Spleen (tissue), 7 donors: ENCODE results near the gene SSTR5.

Experiments used
- POLR2A ChIP-seq, 3 donors: fragments of 450-650 bp; IDR thresholded peaks; one replicate each; pipeline ENCODE4 v1.5.1; 2017; ENCODE audit warnings: antibody characterized with exemption in 3 of 3, mild to moderate bottlenecking in 1 of 3
- TF ChIP-seq, protein P1 (sequence below), 11 experiments: fragments of 200-600 bp in 7 of 11; fragments of 450-650 bp in 4 of 11; sonication (generic) in 4 of 11; IDR thresholded peaks in 8 of 11; conservative IDR thresholded peaks in 3 of 11; 1 replicate in 7 of 11; 2 replicates in 4 of 11; pipeline versions ENCODE4 v1.4.0 to v1.8.0; 2016 to 2021; ENCODE audit warnings: antibody characterized with exemption in 11 of 11, inconsistent platforms in 4 of 11, mild to moderate bottlenecking in 1 of 11
- donor health status: DM: no; HTN: no; CAD: no; lungs with moderate emphysema.
- donor health status: DM: no; HTN: no; CAD: no.
- donor health status: DM: no; HTN: no; CAD: no.

DNA sequence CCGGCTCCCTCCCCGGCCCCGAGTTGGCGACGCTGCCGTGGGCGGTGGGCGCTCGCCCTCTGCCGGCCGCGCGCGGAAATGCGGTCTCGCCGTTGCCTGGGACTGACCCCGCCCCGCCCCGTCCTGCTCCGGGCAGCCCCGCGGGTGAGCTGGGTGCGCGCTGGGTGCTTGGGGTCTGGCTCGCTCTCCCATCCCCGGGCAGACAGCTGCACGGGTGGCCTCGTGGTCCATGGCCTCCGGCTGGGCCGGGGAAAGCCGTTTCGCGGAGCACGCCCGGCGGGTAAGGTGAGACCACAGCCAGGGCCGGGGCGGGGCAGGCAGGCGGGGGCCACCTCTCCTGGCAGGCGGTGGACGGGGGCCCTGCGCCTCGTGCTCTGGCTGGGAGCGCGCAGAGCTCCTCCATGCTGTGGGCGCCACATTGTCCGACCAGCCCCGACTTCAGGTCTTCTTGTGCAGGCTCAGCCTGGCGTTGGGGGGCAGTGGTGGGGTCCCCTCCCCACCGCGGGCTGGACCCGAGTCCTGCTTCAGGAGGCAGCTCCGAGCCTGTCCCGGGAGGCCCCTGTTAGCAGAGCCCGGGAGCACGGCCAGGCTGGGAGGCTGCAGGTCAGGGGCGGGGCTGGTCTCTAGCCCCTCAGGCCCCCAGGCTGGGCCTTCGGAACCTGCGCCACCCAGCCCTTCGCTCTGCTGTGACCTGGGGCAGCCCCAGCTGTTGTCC, 30.5 kb downstream of the SSTR5 start:
- TF ChIP-seq, protein P1, sequence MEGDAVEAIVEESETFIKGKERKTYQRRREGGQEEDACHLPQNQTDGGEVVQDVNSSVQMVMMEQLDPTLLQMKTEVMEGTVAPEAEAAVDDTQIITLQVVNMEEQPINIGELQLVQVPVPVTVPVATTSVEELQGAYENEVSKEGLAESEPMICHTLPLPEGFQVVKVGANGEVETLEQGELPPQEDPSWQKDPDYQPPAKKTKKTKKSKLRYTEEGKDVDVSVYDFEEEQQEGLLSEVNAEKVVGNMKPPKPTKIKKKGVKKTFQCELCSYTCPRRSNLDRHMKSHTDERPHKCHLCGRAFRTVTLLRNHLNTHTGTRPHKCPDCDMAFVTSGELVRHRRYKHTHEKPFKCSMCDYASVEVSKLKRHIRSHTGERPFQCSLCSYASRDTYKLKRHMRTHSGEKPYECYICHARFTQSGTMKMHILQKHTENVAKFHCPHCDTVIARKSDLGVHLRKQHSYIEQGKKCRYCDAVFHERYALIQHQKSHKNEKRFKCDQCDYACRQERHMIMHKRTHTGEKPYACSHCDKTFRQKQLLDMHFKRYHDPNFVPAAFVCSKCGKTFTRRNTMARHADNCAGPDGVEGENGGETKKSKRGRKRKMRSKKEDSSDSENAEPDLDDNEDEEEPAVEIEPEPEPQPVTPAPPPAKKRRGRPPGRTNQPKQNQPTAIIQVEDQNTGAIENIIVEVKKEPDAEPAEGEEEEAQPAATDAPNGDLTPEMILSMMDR (IDR thresholded peaks at IDR 0.05 in 8 of 11, conservative IDR thresholded peaks at IDR 0.05 in 3 of 11), result peak; percentile 28 to 88 (median 75)
- TF ChIP-seq POLR2A (IDR thresholded peaks at IDR 0.05), result no peak
